Measurements from ENCODE around the gene ATOH1. TPM values are rescaled to one million over a fixed set of nuclear protein-coding genes. Genes with fewer than 3 reads are reported as not detected.

ATOH1 gene
- total RNA-seq, 1 donor from 2014 or later, result not detected

GRCh38 chr4:93828995-93829819 is 654 bp downstream of the ATOH1 start:
- no peak for TF ChIP-seq CTCF (IDR thresholded peaks at IDR 0.05; ENCODE audit: unreplicated experiment)
- Mint-ChIP-seq H3K36me3 (no peaks in the 10 kb centered on the region), H3K4me3 (peak overlapping the region; percentile 68), H3K27me3 (ENCODE audit: low read depth) (peaks cover 100% of the 10 kb centered on the region), H3K27ac (no peak overlapping the region), H3K9me3 (no peaks in the 10 kb centered on the region), H3K4me1 (peaks cover 27% of the 10 kb centered on the region)
- peak in 1 of 2 experiments; percentile 49 for DNase-seq (ENCODE audit: low spot score in 2 of 2, unreplicated experiment in 2 of 2)

GRCh38 chr4:93829820-93830687 is 1.5 kb downstream of the ATOH1 start:
- Mint-ChIP-seq H3K27ac (no peak overlapping the region), H3K4me1 (peaks cover 32% of the 10 kb centered on the region), H3K36me3 (no peaks in the 10 kb centered on the region), H3K27me3 (ENCODE audit: low read depth) (peaks cover 100% of the 10 kb centered on the region), H3K9me3 (no peaks in the 10 kb centered on the region), H3K4me3 (peak overlapping the region; percentile 32)
- no peak for DNase-seq (ENCODE audit: low spot score in 2 of 2, unreplicated experiment in 2 of 2)
- TF ChIP-seq CTCF (IDR thresholded peaks at IDR 0.05; ENCODE audit: unreplicated experiment), result no peak

GRCh38 chr4:93831716-93832496 is 3.4 kb downstream of the ATOH1 start:
- no peaks in the 10 kb centered on the region for H3K9me3 Mint-ChIP-seq
- H3K4me1 Mint-ChIP-seq, result peaks cover 32% of the 10 kb centered on the region
- DNase-seq (ENCODE audit: low spot score in 2 of 2, unreplicated experiment in 2 of 2), result no peak
- TF ChIP-seq CTCF (IDR thresholded peaks at IDR 0.05; ENCODE audit: unreplicated experiment), result no peak
- no peak overlapping the region for H3K27ac Mint-ChIP-seq
- peaks cover 100% of the 10 kb centered on the region for H3K27me3 Mint-ChIP-seq (ENCODE audit: low read depth)
- H3K36me3 Mint-ChIP-seq, result no peaks in the 10 kb centered on the region
- H3K4me3 Mint-ChIP-seq, result no peak overlapping the region

- DNase-seq (ENCODE audit: low spot score in 2 of 2, unreplicated experiment in 2 of 2), result no peak
- Mint-ChIP-seq H3K9me3 (no peaks in the 10 kb centered on the region), H3K27me3 (ENCODE audit: low read depth) (peaks cover 99% of the 10 kb centered on the region), H3K4me3 (peak overlapping the region; percentile 63), H3K27ac (no peak overlapping the region), H3K4me1 (peaks cover 13% of the 10 kb centered on the region), H3K36me3 (no peaks in the 10 kb centered on the region)
- TF ChIP-seq CTCF (IDR thresholded peaks at IDR 0.05; ENCODE audit: unreplicated experiment), result no peak
Observed at GRCh38 chr4:93834249-93835066, 5.9 kb downstream of the ATOH1 start.

GRCh38 chr4:93835929-93836328 is 7.4 kb downstream of the ATOH1 start:
- TF ChIP-seq CTCF (IDR thresholded peaks at IDR 0.05; ENCODE audit: unreplicated experiment), result no peak
- H3K4me3 Mint-ChIP-seq, result no peak overlapping the region

More at GRCh38 chr4:93835929-93836328, 7.4 kb downstream of the ATOH1 start:
- H3K27ac Mint-ChIP-seq, result no peak overlapping the region
- H3K4me1 Mint-ChIP-seq, result peaks cover 7% of the 10 kb centered on the region
- no peaks in the 10 kb centered on the region for H3K36me3 Mint-ChIP-seq
- DNase-seq (ENCODE audit: low spot score in 2 of 2, unreplicated experiment in 2 of 2), result no peak
- H3K27me3 Mint-ChIP-seq (ENCODE audit: low read depth), result peaks cover 99% of the 10 kb centered on the region
- no peaks in the 10 kb centered on the region for H3K9me3 Mint-ChIP-seq
